ENCODE data around the gene TRIP11.

The TRIP11 gene

GRCh38 chr14:91918186-91918883 lies 121.5 kb downstream of the TRIP11 start:
- DNase-seq (ENCODE audit: low spot score) = no peak
